ENCODE measurements around the gene MEIOSIN. TPM values are rescaled to one million over a fixed set of nuclear protein-coding genes. Genes with fewer than 3 reads are reported as not detected.
A peak's percentile ranks its signal among the peaks of the same experiment; 100 is the strongest.

The MEIOSIN gene
- total and polyA plus RNA-seq, 2 of the 13 experiments (the other 11 are each of a cell fraction or from before 2014, with no cell fraction given) = not detected

- TF ChIP-seq ZNF512B (CRISPR knock-in tag; IDR thresholded peaks at IDR 0.05; ENCODE audit: borderline replicate concordance) (no peak), ATF2 (CRISPR knock-in tag; IDR thresholded peaks at IDR 0.05) (0 out of 2 replicates have a peak, but pooled peaks have one; percentile 25), HMG20A (CRISPR knock-in tag; IDR thresholded peaks at IDR 0.05; ENCODE audit: borderline replicate concordance) (no peak; the same call in 1 of the 2 replicates), KLF16 (CRISPR knock-in tag; IDR thresholded peaks at IDR 0.05) (peak in 1 of 2 experiments; percentile 30; a peak in 1 of 4 replicates), NFIB (CRISPR knock-in tag; IDR thresholded peaks at IDR 0.05; ENCODE audit: borderline replicate concordance) (no peak), ZNF746 (CRISPR knock-in tag; IDR thresholded peaks at IDR 0.05) (peak; percentile 64; the same call in 1 of the 2 replicates), CHD2 (IDR thresholded peaks at IDR 0.05; ENCODE audit: low read depth, low read length) (peak; percentile 71; the same call in 1 of the 2 replicates), ZNF552 (CRISPR knock-in tag; IDR thresholded peaks at IDR 0.05; ENCODE audit: borderline replicate concordance) (no peak), SALL1 (CRISPR knock-in tag; IDR thresholded peaks at IDR 0.05) (peak; percentile 71), RBM22 (optimal IDR thresholded peaks at IDR 0.05; ENCODE audit: low read length) (no peak), RFX1 (IDR thresholded peaks at IDR 0.05) (no peak), KDM2A (CRISPR knock-in tag; IDR thresholded peaks at IDR 0.05; ENCODE audit: borderline replicate concordance, low read depth) (peak; percentile 71; the same call in 1 of the 2 replicates), ZNF546 (CRISPR knock-in tag; conservative IDR thresholded peaks at IDR 0.05) (no peak), PHF5A (CRISPR knock-in tag; IDR thresholded peaks at IDR 0.05; ENCODE audit: low read depth, unreplicated experiment) (no peak), CEBPG (CRISPR knock-in tag; IDR thresholded peaks at IDR 0.05) (no peak; the same call in 1 of the 2 replicates), RFX3 (CRISPR knock-in tag; IDR thresholded peaks at IDR 0.05) (no peak), FOXK1 (CRISPR knock-in tag; IDR thresholded peaks at IDR 0.05; ENCODE audit: borderline replicate concordance, low read depth) (peak; percentile 68; the same call in 1 of the 2 replicates), ZNF615 (CRISPR knock-in tag; IDR thresholded peaks at IDR 0.05; ENCODE audit: borderline replicate concordance) (no peak), HMG20B (CRISPR knock-in tag; conservative IDR thresholded peaks at IDR 0.05) (no peak), ZNF124 (CRISPR knock-in tag; IDR thresholded peaks at IDR 0.05) (peak; percentile 32; the same call in 1 of the 2 replicates), ZNF484 (CRISPR knock-in tag; IDR thresholded peaks at IDR 0.05; ENCODE audit: borderline replicate concordance, low read depth) (no peak), HOXA7 (CRISPR knock-in tag; IDR thresholded peaks at IDR 0.05) (no peak), ZBTB21 (CRISPR knock-in tag; IDR thresholded peaks at IDR 0.05) (no peak), ZNF784 (CRISPR knock-in tag; IDR thresholded peaks at IDR 0.05; ENCODE audit: borderline replicate concordance) (no peak)
- TF ChIP-seq, protein P1, sequence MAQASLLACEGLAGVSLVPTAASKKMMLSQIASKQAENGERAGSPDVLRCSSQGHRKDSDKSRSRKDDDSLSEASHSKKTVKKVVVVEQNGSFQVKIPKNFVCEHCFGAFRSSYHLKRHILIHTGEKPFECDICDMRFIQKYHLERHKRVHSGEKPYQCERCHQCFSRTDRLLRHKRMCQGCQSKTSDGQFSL (CRISPR knock-in tag; IDR thresholded peaks at IDR 0.05) = no peak
Measured at GRCh38 chr19:45730368-45731288, 2.6 kb upstream of the MEIOSIN start, which contains the start of gene FBXO46 (continued).

All from HepG2 (cell line).